G401 (cell line): ENCODE data around the gene CSN1S1. TPM values are rescaled to one million over a fixed set of nuclear protein-coding genes. Genes with fewer than 3 reads are reported as not detected.
"Not testable (repeated sequence)": the region's sequence is repeated elsewhere in the genome, so short reads cannot be mapped to it uniquely, and the experiment has no call there.

Experiments
- DNase-seq: peaks from one replicate; pipeline ENCODE4 v3.0.0-alpha.2; 2015; ENCODE audit warnings: low spot score
- in situ Hi-C: cut with HindIII; loops from 2 replicates; pipeline ENCODE4 v1.10.0; 2016; ENCODE audit warnings: low sequenced_read_pairs, mixed read lengths
- total RNA-seq: library from RNA; depleted of rRNA; stranded (reverse); fragments of >200 nt; shearing (Covaris generic); gene quantifications from 2 replicates; pipeline ENCODE4 v1.2.3, GENCODE V29; 2014; rRNA removed

The CSN1S1 gene
- not detected in 2 replicates for total RNA-seq

DNA sequence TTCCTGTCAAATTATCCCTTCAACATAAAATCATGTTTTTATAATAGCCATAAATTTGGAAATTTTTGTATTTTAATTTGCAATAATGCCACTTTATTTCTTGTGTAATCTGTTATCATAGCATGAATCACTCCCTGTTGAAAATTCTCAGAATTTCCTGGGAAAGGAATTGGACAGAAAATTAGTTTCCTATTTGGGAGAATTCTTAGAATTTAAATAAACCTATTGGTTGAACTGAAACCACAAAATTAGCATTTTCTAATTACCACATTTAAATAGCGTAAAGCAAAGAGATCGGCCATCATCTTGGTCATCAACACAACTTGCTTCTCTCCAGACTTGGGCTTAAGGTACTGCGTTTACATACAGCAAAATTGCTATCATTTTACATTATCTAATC is at the start of gene CSN1S1:
CSN1S1 (plus strand) TSS at position 301 of the 400 bp plus-strand sequence. CDS start 1,488 bp downstream, outside the sequence.
- DNase-seq = no peak
- in situ Hi-C loops = no loop called here

DNA sequence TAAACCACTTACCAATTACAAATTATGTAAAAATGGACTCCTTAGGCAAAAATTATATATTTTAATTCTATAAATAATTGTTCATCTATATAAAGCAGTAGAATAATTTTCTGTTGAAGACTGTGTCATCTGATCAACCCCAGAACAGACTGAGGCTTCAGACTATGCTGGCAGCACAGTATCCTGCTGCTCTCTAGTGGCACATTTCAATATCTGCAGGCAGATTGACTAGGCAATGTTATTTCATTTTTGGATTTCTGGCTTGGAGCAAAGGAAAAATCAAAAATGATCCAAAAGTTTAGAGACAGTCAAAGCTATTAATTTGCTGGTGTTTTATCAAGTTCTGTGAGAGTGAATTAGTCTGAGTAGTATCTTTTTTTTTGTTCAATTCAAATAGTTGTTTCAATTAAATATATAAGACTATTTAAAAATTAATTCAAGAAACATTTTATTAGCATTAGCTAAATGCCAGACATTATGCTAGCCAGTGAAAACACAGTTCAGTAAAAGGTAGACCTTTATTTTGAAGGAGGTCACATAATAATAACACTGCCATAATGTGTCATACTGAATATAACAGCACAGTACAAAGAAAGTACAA is 49.6 kb upstream of the CSN1S1 start:
- peak; percentile 16 for DNase-seq
- in situ Hi-C loops = no loop called here

GRCh38 chr4:69882150-69882549 is 48.7 kb upstream of the CSN1S1 start:
- in situ Hi-C loops = no loop called here
- no peak for DNase-seq

GRCh38 chr4:69888336-69888735 is 42.5 kb upstream of the CSN1S1 start:
- no peak for DNase-seq
- in situ Hi-C loops = no loop called here

GRCh38 chr4:69894186-69894585 is 36.7 kb upstream of the CSN1S1 start:
- in situ Hi-C loops = no loop called here

GRCh38 chr4:69894721-69895120 is 36.1 kb upstream of the CSN1S1 start:
- in situ Hi-C loops = no loop called here
- no peak for DNase-seq

More at GRCh38 chr4:69894186-69894585, 36.7 kb upstream of the CSN1S1 start:
- no peak for DNase-seq

DNA sequence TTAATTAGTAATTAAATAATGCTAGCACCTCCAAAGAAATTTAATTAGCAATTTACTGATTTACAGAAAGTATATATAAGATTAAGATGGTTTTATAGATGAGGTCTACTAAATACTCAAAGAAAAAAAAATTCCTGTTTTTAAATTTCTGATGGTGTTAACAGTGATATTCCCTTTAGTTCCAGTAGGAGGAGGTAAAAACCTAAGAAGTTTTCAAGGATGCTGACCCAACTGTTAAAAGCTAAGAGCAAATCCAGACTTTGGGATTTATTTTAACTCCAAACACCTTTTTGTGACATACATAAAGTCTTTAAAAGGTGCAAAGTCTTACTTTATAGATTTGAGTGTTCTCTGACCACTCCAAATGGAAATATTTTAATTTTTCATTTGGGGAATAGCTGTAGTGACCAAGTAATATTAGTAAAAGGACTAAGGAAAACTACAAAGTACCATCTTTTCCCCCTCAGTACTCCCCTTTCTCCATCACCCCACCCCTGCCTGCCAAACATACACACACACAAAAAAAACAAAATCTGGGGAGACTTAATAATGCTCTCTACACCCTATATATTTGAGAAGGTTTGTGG is 34.2 kb upstream of the CSN1S1 start:
- in situ Hi-C loops = no loop called here
- no peak for DNase-seq

GRCh38 chr4:69907151-69907550 is 23.7 kb upstream of the CSN1S1 start:
- in situ Hi-C loops = no loop called here
- DNase-seq = no peak

DNA sequence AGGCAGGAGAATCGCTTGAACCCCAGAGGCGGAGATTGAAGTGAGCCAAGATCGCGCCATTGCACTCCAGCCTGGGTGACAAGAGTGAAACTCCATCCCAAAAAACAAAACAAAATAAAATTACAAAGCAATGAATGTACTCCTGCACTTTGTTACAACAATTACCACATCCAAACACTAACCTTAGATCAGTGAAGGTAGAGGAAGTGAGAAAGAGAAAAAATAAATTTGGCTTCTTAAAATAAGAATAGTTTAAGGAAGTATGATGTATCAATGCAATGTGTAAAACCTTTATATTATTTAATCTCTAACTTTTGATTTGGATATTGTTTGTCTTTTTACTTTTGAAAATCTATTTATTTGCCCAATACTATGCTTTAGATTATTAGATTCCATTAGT is 21.7 kb upstream of the CSN1S1 start:
- DNase-seq = no peak
- in situ Hi-C loops = no loop called here

DNA sequence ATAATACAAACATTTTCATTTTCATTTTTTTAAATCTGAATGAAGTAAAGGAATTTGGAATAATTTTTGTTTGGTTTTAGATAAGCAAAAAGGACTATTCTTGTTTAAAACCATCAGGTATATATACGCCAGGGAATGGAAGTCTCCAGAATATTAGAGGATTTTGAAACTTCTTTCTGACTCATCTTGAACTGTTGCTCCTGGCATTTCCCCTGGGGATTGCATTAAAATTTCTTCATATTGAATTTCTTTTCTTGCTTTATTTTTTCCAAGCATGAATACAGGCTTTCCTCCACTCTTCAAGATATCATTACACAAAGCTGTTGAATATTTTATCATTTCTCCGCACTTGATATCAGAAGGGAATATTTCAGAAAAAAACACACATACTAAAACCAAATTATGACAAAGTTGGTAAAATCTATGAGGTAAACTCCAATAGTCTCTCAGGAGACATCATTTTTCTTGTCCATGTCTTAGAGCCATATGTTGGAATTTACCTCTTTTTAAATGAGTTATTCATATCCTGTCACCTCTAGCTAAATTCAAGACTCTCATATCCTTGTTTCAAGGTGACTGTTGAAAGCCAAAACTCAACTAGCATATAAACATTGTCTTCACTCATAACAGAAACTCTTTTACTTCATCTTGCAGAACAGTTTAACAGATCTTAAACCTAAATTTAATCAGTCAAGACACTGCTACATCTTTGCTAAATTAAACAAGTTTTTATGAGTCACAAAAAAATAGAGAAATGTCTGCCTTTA is 20.7 kb upstream of the CSN1S1 start:
- no peak for DNase-seq
- in situ Hi-C loops = no loop called here

GRCh38 chr4:69920874-69921273 is 10.0 kb upstream of the CSN1S1 start:
- no peak for DNase-seq
- in situ Hi-C loops = no loop called here

DNA sequence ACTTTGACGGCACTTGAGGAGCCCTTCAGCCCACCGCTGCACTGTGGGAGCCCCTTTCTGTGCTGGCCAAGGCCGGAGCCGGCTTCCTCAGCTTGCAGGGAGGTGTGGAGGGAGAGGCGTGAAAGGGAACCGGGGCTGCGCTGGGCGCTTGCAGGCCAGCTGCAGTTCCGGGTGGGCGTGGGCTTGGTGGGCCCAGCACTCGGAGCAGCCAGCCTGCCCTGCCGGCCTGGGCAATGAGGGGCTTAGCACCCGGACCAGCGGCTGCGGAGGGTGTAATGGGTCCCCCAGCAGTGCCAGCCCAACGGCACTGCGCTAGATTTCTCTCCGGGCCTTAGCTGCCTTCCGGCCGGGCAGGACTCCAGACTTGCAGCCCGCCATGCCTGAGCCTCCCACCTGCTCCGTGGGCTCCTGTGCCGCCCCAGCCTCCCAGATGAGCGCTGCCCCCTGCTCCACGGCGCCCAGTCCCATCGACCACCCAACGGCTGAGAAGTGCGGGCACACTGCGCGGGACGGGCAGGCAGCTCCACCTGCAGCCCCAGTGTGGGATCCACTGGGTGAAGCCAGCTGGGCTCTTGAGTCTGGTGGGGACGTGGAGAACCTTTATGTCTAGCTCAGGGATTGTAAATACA is 7.0 kb upstream of the CSN1S1 start:
- in situ Hi-C loops, DNase-seq: not testable (repeated sequence)

DNA sequence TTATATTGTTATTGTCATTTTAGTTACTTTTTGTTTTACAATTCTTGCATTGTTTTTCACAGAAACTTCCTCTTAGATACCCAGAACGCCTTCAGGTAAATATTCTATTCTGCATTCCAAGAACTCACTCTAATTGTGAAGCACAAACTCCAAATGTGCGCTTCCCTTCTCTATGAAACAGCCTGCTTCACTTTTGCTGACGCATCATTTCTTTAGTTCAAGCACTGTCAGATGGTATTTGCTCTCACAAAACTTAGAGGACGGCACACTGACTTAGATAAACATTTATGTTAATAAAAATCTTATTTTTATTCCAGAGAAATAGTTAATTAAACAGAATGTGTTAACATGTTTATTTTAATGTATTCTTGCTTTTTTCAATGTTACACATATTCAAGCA is 3.3 kb downstream of the CSN1S1 start:
- in situ Hi-C loops = no loop called here
- DNase-seq = no peak

DNA sequence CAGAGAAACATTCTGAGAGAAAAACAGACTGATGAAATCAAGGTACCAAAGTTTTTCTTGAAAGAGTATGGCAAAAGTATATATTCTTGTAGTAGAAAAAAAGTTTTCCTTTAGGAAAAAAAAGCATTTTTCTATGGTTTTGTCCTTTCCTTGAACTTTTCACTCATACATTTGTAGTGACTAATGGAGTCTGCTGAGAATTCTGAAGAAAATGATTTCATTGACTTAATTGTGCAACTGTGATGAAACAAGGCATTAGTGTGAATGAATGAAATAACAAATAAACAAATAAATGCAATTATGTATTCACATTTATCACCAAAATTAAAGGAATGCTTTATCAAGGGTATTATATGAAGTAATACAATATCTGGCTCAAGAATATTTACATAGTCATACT is 5.7 kb downstream of the CSN1S1 start:
- DNase-seq = no peak
- in situ Hi-C loops = no loop called here

GRCh38 chr4:69951602-69952001 is 20.7 kb downstream of the CSN1S1 start:
- in situ Hi-C loops = no loop called here
- no peak for DNase-seq

DNA sequence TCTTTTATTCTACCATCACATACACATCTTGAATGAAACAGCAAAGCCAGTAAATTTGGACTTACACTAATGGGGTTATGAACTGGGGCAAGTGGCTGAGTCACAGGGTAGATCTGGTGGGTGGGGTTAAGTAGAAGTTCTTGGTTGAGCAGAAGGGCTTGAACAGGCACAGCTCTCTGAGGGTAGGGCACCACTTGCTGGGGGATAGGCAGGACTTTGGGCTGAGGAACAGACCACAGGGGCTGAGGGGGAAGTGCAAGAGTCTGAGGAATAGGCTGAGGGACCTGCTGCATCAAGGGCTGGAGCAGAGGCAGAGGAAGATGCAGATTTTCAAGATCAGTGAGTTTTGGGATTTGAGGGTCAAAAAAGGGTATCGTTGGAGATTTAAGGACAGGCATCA is 26.3 kb downstream of the CSN1S1 start:
- in situ Hi-C loops = no loop called here
- no peak for DNase-seq

DNA sequence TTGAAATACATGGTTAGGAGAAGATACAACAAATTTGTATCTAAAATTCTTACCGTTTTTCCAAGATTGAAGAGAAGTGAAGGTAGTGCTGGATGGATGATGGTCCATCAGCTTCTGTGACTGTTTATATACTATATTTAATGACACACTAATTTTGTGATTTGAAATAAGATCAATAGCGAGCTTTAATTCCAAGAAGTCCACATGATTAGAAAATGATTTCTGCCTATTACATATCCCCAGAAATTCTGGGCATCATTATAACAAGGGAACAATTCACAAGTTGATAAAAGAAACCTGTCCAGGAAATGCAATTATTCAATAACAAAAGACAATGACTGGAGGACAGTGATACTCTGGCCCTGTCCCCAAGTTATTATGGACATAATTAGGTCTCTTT is 34.8 kb downstream of the CSN1S1 start, which contains the start of gene CSN2:
CSN2 (minus strand) TSS at position 101 of the 400 bp plus-strand sequence. CDS start 4,733 bp downstream, outside the sequence.
- in situ Hi-C loops = no loop called here
- no peak for DNase-seq

DNA sequence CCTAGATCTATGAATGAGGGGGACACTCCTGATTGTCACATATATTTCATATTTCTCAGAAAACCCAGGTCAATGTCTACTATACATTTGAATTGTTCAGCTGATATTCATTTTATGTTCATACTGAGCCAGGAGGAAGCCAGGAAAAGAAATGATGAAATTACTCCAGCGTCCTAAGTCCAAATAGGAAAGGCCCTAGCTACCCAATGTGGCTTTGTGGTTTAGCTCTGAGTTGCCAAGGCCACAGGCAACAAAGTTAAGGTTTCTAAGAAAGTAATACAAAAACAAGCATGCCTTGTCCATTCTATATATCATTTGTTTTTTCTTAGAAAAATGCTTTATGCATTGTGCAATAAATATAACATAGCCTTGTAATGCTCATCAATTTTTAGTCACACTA is 39.2 kb downstream of the CSN1S1 start:
- no peak for DNase-seq
- in situ Hi-C loops = no loop called here

GRCh38 chr4:69974631-69975030 is 43.8 kb downstream of the CSN1S1 start:
- in situ Hi-C loops = no loop called here

GRCh38 chr4:69977582-69977981 is 46.7 kb downstream of the CSN1S1 start:
- in situ Hi-C loops = no loop called here
- no peak for DNase-seq

More at GRCh38 chr4:69974631-69975030, 43.8 kb downstream of the CSN1S1 start:
- DNase-seq = no peak
